Stimulated activated CD4-positive, alpha-beta T cell treated with anti-CD3 and anti-CD28 coated beads, Interleukin-2, amount 100 ng/mL, for 48 hours (primary cell): ENCODE measurements around the gene CBY1.
A peak's percentile ranks its signal among the peaks of the same experiment; 100 is the strongest.
"Not testable (repeated sequence)": the region's sequence is repeated elsewhere in the genome, so short reads cannot be mapped to it uniquely, and the experiment has no call there.

ENCODE experiments used
- DNase-seq, 2 donors: peaks; one replicate each; pipeline ENCODE4 v3.0.0-alpha.2; 2020

CBY1 gene

GRCh38 chr22:38656256-38657044, at the start of gene CBY1, which contains the start of gene FAM227A:
TSS of gene CBY1 (plus strand) at chr22:38656638. CDS start at chr22:38668055, 11,417 bp downstream.
TSS of gene FAM227A (minus strand) at chr22:38656392. CDS start at chr22:38650168, 6,224 bp downstream.
- peak; percentile 81 to 82 for DNase-seq

GRCh38 chr22:38607680-38608079, 48.8 kb upstream of the CBY1 start:
- DNase-seq = no peak

DNA sequence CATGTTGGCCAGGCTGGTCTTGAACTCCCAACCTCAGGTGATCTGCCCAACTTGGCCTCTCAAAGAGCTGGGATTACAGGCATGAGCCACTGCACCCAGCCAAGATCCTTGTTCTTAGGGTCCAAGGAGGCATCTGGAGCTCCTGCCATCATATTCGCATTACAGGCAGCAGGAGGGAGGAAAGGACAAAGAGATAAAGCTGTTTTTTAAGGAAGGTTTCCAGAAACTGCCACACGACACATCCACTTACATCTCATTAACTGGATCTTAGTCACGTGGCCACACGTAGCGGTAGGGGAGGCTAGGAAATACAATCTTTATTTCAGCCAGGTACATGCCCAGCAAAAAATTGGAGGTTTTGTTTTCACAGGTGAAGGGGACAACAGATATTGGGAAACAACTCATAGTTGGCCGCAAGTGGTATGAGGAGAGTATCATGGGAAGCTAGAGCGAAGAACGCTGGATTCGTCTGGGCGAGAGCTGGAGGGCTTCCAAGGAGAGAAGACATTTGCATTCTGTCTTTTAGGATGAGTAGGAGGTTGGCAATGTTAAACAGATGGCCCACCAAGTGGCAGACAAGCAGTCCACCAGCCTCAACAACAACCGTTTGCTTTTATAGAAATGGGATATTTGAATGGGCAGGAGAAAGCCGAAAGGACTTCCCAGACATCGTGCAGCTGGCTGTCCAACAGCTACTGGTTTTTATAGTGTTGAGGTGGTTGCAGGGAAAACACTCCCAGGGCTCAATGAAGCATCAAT, 47.3 kb upstream of the CBY1 start:
- no peak for DNase-seq

GRCh38 chr22:38610234-38610633, 46.2 kb upstream of the CBY1 start:
- DNase-seq = no peak

- DNase-seq = no peak
These were observed 44.9 kb upstream of the CBY1 start for GRCh38 chr22:38611559-38611958.

DNA sequence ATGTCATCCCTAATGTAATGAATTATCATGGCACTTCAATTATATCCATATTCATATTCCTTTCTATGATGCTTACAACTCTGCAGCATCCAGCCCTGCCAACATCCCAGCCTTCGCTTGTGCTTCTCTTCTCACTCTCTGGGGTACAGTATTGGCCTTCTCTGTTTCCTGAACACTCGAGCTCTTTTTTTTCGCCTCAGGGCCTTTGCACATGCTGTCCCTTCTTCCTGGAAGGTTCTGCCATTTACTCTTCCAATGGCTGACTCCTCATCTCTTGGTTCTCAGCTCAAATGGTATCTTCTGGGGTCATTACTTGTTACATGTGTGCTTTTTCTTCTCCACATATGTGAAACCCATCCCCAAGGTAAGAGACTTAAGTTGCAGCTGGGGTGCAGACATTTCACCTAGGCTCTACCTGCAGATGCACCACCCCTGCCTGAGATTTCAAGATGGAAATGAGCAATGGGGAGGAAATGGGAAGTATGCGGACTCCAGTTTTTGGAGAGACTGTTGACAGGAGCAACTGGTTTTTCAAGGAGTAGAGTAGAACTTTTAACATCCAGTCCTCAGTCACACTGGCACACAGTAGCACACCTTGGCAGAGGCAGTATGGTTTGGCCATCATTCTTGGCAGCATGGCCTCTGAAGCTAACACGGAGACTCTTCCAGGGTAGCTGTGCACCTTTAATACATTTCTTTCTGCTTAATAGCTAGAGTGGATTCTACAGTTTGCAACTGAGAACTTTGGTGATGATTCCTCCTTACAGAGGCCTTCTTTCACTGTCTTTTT, 44.0 kb upstream of the CBY1 start:
- no peak for DNase-seq

- no peak for DNase-seq
These were observed 42.9 kb upstream of the CBY1 start for GRCh38 chr22:38613588-38613987.

DNA sequence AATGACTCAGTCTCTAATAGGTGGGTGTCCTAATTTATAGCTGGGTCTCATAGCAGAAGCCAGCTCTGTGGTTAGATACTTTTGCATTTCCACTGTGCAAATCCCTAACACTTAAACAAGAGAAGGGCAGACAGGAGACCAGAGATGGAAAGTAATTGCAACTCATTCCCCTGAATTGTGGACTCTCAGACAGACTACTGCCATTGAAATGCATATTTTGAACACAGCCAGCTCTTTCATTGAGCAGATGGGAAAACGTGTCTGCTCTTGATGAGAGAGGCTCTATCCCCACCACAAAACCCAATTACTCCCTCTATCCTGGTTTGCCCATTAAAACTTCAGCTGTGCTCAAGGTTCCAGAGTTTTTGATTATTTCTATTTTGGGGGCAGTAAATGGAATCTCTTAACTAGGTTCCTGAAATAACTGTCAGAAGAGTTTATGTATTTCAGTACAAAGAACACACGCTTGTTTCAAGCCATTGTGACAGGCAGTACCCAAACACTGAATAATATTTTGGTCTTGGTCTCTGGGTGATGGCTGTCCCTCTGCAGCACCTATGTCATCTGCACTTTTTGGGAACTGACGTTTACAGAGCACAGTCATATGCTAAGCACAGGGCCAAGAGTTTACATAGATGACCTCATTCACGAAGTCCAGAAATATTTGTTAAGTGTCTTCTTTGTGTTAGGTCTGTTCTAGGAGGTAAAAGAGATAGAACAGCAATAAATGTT, 41.9 kb upstream of the CBY1 start:
- no peak for DNase-seq

- DNase-seq = not testable (repeated sequence)
These were observed 41.4 kb upstream of the CBY1 start for GRCh38 chr22:38615064-38615405.

DNA sequence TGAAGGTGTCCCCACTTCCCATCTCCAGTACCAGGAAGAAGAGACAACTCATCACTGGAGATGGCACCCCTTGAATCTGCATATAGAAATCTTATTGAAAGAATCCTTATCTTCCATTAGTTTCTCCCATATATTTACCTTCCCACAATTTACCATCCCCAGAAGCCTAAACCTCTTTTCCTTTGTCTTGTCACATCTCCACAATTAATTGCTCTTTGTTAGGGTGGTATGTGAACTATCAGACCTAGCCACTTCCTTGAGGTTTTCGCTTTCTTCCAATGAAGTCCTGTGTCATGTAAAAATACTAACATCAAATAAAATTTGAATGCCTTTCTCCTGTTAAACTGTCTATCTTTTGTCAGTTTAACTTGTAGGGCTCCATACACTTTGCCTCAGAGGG, 38.2 kb upstream of the CBY1 start:
- DNase-seq = no peak

DNA sequence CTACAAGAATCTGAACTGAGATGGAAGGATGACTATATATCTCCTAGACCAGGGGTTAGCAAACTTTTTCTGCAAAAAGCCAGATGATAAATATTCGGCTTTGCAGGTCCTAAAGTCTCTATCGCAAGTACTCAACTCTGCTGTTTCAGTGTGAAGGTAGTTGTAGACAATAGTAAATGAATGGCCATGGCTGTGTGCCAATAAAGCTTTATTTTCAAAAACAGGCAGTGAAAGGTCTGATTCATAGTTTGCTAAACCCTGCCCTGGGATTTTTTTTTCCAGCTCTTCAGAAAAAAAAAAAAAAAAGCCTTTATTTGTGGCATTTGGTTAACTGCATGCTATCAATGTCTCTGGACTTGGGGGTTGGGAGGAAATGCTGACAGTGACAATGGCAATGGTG, 37.8 kb upstream of the CBY1 start:
- DNase-seq = no peak

- no peak for DNase-seq
These were observed 33.1 kb upstream of the CBY1 start for GRCh38 chr22:38623351-38623750.

DNA sequence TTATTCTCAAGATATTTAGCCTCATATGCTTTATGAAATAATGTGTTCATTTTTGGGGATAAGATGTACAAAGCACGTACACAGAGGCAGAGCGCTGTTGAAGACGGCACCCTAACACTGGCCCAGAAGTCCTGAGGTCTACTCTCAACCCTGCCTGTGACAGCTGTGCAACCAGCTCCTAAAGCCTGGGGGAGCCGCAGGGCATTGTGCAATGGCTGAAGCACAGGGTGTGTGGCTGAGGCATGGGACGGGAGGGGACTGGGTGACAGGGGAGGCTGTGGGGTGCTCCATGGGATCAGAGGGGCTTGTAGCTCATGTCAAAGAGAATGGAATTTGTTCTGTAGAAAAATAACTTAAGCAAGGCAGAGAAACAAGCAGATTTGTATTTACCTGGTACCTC, 28.0 kb upstream of the CBY1 start:
- DNase-seq = no peak

DNA sequence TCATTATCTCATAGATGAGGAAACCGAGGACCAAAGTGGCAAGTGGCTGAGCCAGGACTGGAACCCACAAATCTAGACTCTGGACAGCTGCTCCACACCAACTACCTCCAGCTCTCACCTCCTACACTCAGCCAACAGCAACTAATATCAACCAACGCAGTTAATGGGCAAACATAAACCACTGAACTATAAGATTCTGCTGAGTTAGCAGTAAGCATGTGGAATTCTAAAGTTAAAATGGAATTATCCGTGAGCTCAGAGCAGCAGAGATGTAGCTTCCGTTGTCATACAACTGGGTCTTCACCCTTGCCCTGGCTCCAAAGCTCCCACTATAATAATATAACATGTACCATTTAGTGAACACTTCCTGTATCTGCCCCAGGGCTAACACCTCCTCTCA, 27.3 kb upstream of the CBY1 start:
- DNase-seq = no peak

- no peak for DNase-seq
These were observed 24.7 kb upstream of the CBY1 start for GRCh38 chr22:38631724-38632123.

DNA sequence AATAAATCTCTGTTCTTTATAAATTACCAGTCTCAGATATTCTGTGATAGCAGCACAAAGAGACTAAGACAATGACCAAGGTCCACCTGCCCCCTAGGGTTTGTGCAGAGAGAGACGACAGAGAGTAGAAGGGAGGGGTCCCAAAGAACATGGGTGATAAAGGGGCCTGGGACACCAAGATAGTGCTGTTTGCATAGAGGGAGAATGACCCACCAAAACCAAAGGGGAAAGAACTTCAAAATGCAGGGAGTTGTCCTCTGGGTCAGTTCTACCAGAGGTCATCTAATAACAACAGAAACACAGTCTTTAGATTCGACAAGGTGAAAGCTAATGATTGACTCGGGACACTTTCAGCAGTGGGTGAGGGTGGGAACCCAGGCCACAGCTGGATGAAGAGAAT, 23.9 kb upstream of the CBY1 start:
- no peak for DNase-seq

DNA sequence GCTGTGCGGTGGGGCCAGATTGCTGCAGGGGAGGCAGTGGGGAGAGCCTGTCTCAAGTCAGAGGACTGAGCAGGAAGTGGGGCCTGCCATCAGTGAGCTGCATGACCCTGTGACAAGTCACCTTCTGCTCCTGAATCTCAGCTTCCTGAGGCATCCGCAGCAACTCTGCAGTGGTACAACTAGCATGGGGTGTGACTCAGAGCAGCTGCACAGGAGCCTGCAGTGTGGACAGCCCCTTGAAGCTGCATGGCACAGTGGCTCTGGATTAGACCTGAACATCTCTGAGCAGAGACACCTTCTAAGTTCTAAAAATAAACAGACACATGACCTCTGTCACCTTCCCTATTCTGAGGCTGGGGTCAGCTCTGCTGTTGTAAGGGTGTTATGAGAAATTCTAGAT, 18.2 kb upstream of the CBY1 start:
- DNase-seq = no peak

- DNase-seq = no peak
These were observed 17.7 kb upstream of the CBY1 start for GRCh38 chr22:38638728-38639127.

GRCh38 chr22:38641476-38642040, 14.9 kb upstream of the CBY1 start:
- no peak for DNase-seq

DNA sequence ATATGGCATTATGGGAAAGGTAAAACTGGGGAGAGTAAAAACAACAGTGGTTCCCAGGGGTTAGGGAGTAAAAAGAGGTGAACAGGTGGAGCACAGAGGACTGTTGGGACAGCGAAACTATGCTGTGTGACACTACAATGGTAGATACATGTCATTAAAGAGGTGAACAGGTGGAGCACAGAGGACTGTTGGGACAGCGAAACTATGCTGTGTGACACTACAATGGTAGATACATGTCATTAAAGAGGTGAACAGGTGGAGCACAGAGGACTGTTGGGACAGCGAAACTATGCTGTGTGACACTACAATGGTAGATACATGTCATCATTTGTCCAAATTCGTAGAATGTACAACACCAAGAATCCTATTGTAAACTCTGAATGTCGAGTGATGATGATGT, 12.2 kb upstream of the CBY1 start:
- DNase-seq = not testable (repeated sequence)

GRCh38 chr22:38645430-38645829, 11.0 kb upstream of the CBY1 start:
- no peak for DNase-seq

DNA sequence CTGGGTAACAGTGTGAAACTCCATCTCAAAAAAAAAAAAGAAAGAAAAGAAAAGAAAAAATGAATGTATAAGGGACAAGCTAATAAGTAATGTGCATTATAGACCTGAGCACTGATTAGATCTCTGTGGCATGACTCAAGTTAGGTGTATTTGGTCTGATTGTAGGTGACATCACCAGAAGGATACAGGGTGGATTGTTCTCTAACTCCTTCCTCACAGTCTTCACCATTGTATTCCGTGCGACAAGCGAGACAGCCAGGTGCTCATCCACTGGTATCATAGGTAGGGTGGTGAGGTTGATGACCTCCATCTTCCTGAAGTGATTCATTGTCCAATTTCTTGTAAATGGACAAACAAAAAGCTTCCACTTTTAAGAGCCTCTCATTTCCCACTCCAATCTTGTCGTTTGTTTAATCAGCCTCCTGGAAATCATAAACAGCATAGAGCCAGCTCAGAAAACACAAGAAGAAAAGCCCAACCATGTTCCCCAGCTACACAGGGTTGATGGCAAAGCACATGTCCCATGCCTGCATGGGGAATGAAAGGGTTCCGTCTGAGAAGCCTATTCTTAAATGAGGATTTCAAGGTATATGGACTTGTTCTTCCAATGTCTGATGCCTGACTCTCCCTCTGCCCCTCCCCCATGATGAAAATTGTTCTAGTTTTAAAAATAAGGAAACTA, 6.5 kb upstream of the CBY1 start:
- DNase-seq = no peak
